ENCODE measurements around the gene CBX2. TPM values are rescaled to one million over a fixed set of nuclear protein-coding genes. Genes with fewer than 3 reads are reported as not detected.

Gene CBX2
- polyA plus RNA-seq, 2 of the 4 experiments (the other 2 are of a cell fraction) = 7.4 to 16.4 TPM

GRCh38 chr17:79813297-79814126 lies 35.6 kb downstream of the CBX2 start (continued):
- no peak for TF ChIP-seq FOSB (CRISPR knock-in tag; IDR thresholded peaks at IDR 0.05)
- TF ChIP-seq POLR2A (IDR thresholded peaks at IDR 0.05; ENCODE audit: low read length) = peak; percentile 52
- peak; percentile 86 for TF ChIP-seq MAX (IDR thresholded peaks at IDR 0.05)
- no peak for TF ChIP-seq NFE2L2 (conservative IDR thresholded peaks at IDR 0.05; ENCODE audit: low read length)
- no peak for TF ChIP-seq ZC3H11A (IDR thresholded peaks at IDR 0.05)
- TF ChIP-seq MYC (IDR thresholded peaks at IDR 0.05; ENCODE audit: borderline replicate concordance, low read length) = peak; percentile 68; the same call in 1 of the 2 replicates

DNA sequence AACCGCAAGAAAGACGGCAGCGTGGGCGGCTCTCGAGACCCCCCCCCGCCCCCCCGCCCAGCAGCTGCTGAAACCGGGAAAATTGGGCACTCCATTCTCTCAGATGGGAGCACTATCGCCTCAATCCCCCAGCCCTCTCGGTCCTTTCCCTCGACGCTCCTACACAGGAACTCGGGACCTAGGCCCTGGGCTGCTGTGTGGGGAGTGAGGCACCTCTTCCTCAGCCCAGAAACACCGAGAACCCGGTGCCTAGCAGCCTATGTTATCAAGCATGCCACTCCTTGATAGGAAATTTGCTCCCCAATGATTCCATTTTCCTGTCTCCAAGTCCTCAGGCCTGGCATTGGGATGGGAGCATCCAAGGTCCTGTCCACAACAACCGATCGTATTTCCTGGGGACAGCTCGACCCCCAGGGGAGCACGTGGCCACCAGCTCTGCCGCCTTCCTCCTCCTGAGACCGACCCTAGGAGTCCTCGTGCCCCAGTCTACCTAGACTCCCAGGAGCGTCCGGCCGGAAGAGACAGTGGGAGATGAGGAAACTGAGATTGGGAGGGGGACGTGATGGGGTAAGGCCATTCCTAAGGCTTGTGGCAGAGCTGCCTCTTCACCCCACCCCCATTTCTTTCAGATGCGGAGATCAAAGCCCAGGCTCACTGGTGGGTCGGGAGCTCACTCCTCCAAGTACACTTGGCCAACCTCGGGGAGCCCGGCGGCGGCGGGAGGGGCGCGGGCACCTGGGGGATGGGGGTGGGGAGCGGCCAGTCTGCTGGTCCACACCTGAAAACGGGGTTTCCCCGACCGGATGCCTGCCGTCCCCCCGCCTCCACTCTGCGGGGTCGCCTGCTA lies 36.4 kb downstream of the CBX2 start:
- DNase-seq (ENCODE audit: low read depth in 1 of 2, low spot score in 1 of 2) (no peak), FAIRE-seq (no peak), ATAC-seq (no peak)
- ChIA-PET POLR2A (interaction anchor here (0.5 to 5.1 kb wide), 4 partner anchors 22 to 61 kb away, joined by 3 to 84 read pairs (median 32); partner anchors contain the start of gene CBX4), CTCF (interaction anchor here (1.0 to 39.8 kb wide), 7 partner anchors 6 to 179 kb away, joined by 3 to 1281 read pairs (median 54); partner anchors contain the start of genes CBX4 and CBX8)
- Histone ChIP-seq H3K4me1 (peaks cover 34% of the 10 kb centered on the region), H3K9me3 (no peaks in the 10 kb centered on the region), H3K27ac (peak overlapping the region; percentile 95 to 99), H3K4me3 (peak overlapping the region; percentile 77; the same call in 2 of the 3 replicates), H3K4me2 (peak overlapping the region; percentile 94)
- 91% methylated on average over 40 of the region's 43 CpGs for WGBS (ENCODE audit: missing lambda C conversion rate)
- TF ChIP-seq RNF2 (IDR thresholded peaks at IDR 0.05; ENCODE audit: borderline replicate concordance, low read depth) = no peak
- TF ChIP-seq JUNB (IDR thresholded peaks at IDR 0.05) = no peak
- no peak for TF ChIP-seq BHLHE40 (IDR thresholded peaks at IDR 0.05; ENCODE audit: low read depth, low read length)
- TF ChIP-seq GATA3 (IDR thresholded peaks at IDR 0.05; ENCODE audit: borderline replicate concordance) = no peak
- TF ChIP-seq ESRRA (IDR thresholded peaks at IDR 0.05; ENCODE audit: borderline replicate concordance, low read length) = no peak
- TF ChIP-seq RFX5 (IDR thresholded peaks at IDR 0.05) = no peak
- TF ChIP-seq MAZ (IDR thresholded peaks at IDR 0.05; ENCODE audit: borderline replicate concordance, low read depth, low read length) = no peak
- no peak for TF ChIP-seq CBX8 (IDR thresholded peaks at IDR 0.05)
- no peak for TF ChIP-seq TFCP2L1 (CRISPR knock-in tag; IDR thresholded peaks at IDR 0.05)
- TF ChIP-seq CHD4 (IDR thresholded peaks at IDR 0.05; ENCODE audit: borderline replicate concordance) = no peak

DNA sequence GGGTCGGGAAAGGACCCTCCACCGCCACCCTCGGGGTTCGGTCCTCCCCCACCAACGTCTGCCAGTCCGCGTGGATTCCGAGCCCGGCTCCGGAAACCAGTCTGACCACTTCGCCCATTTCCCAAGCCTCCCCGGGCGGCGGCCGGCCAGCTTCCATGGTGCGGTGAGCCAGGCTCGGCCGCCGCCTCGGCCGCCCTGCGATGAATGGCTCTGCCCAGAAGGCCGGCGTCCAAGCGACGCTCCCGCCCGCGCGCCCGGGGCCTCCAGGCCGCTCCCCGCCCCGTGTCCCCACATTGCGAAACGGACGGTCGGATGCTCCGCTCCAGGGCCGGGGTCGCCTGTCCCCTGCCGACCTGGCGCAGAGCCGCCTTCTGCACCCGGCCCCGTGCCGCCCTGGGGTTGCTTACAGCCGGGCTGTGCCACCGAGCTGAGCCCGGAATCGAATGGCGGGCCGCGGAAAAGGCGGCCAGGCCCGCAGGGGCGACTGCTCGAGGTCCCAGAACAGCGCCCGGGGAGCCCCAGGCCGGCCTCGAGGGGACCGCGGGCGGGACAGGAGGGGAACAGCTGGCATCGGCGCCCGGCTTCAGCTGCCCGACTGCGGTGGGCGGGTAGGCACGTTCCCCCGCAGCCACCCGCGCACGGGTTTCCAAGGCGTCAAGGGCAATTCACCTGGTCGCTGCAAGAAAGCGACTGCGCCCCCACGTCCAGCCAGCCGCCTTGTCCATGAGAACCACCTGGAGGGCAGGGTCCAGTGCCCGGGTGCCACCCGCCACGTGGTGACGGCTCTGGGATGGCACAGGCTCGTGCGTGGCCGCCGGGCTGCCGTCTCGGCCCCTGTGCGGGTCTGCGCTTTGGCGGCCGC lies 37.3 kb downstream of the CBX2 start:
- peaks cover 29% of the 10 kb centered on the region for H3K4me1 ChIP-seq
- CTCF ChIA-PET = interaction anchor here (0.6 to 39.8 kb wide), 6 partner anchors 5 to 104 kb away, joined by 3 to 1281 read pairs (median 122); partner anchors contain the start of genes CBX4 and CBX8
- TF ChIP-seq JUNB (IDR thresholded peaks at IDR 0.05) = no peak
- TF ChIP-seq CHD4 (IDR thresholded peaks at IDR 0.05; ENCODE audit: borderline replicate concordance) = no peak
- TF ChIP-seq, protein P1, sequence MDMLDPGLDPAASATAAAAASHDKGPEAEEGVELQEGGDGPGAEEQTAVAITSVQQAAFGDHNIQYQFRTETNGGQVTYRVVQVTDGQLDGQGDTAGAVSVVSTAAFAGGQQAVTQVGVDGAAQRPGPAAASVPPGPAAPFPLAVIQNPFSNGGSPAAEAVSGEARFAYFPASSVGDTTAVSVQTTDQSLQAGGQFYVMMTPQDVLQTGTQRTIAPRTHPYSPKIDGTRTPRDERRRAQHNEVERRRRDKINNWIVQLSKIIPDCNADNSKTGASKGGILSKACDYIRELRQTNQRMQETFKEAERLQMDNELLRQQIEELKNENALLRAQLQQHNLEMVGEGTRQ (IDR thresholded peaks at IDR 0.05) = no peak
- TF ChIP-seq FOXS1 (CRISPR knock-in tag; IDR thresholded peaks at IDR 0.05) = no peak
- TF ChIP-seq ZC3H11A (IDR thresholded peaks at IDR 0.05) = no peak
- no peak for TF ChIP-seq RNF2 (IDR thresholded peaks at IDR 0.05; ENCODE audit: borderline replicate concordance, low read depth)
- no peak for TF ChIP-seq REST (IDR thresholded peaks at IDR 0.05)
- TF ChIP-seq ZNF302 (CRISPR knock-in tag; IDR thresholded peaks at IDR 0.05) = no peak
- TF ChIP-seq BHLHE40 (IDR thresholded peaks at IDR 0.05; ENCODE audit: low read depth, low read length) = no peak
- no peak for TF ChIP-seq NPAS2 (CRISPR knock-in tag; IDR thresholded peaks at IDR 0.05; ENCODE audit: borderline replicate concordance)
- no peak for TF ChIP-seq PHF8 (IDR thresholded peaks at IDR 0.05; ENCODE audit: borderline replicate concordance, low read depth)
- POLR2A ChIA-PET = no interaction called here
- H3K4me3 ChIP-seq = no peak overlapping the region
- no peak for DNase-seq (ENCODE audit: low read depth in 1 of 2, low spot score in 1 of 2)
- H3K4me2 ChIP-seq = no peak overlapping the region
- 97% methylated on average over 75 of the region's 96 CpGs for WGBS (ENCODE audit: missing lambda C conversion rate)
- no peaks in the 10 kb centered on the region for H3K9me3 ChIP-seq
- no peak for ATAC-seq
- no peak for FAIRE-seq
- H3K27ac ChIP-seq = no peak overlapping the region
